Prostate gland (tissue), 2 donors: Measurements from ENCODE around the gene C18orf54.

Experiments used
- CTCF ChIP-seq, 4 experiments: fragments of 200-600 bp in 2 of 4; fragments of 450-650 bp in 2 of 4; sonication (generic) in 2 of 4; IDR thresholded peaks; 1 replicate in 3 of 4; 2 replicates in 1 of 4; pipeline ENCODE4 v1.5.1; 2016 to 2019; ENCODE audit warnings: antibody characterized with exemption in 4 of 4, mild to moderate bottlenecking in 2 of 4, moderate library complexity in 2 of 4
- POLR2A ChIP-seq: fragments of 450-650 bp; IDR thresholded peaks from one replicate; pipeline ENCODE4 v1.6.1; 2016; ENCODE audit warnings: antibody characterized with exemption, mild to moderate bottlenecking
- POLR2AphosphoS5 ChIP-seq: sonication (generic); formaldehyde crosslinking; IDR thresholded peaks from one replicate; pipeline ENCODE4 v1.6.1; 2017; ENCODE audit warnings: antibody characterized with exemption

GRCh38 chr18:54327818-54328217 is 29.9 kb upstream of the C18orf54 start:
- TF ChIP-seq CTCF (IDR thresholded peaks at IDR 0.05) (no peak), POLR2A (no peak), POLR2AphosphoS5 (no peak)
